ENCODE results near the gene PIGB.

- TF ChIP-seq POLR2A (IDR thresholded peaks at IDR 0.05; ENCODE audit: low read depth, low read length) (peak; percentile 89), POLR2AphosphoS5 (IDR thresholded peaks at IDR 0.05; ENCODE audit: low read depth, low read length) (peak; percentile 89), TAF1 (IDR thresholded peaks at IDR 0.05; ENCODE audit: low read depth, low read length) (peak; percentile 88), POU2F2 (IDR thresholded peaks at IDR 0.05; ENCODE audit: low read depth, low read length) (peak; percentile 65; the same call in 1 of the 2 replicates), PAX5 (IDR thresholded peaks at IDR 0.05; ENCODE audit: insufficient read depth, low read length, severe bottlenecking) (no peak)
These were observed at the start of gene PIGB, which contains the start of gene PIGBOS1 for GRCh38 chr15:55318588-55319494.
